GM12891 (cell line): ENCODE measurements around the gene EML4.

Experiments used
- PAX5 ChIP-seq: IDR thresholded peaks from 2 replicates; pipeline ENCODE4 v1.6.1; 2011; ENCODE audit warnings: low read length, moderate library complexity, mild to moderate bottlenecking; ENCODE audit not compliant: insufficient read depth, severe bottlenecking
- POLR2A ChIP-seq: IDR thresholded peaks from 2 replicates; pipeline ENCODE4 v1.6.1; 2011; ENCODE audit warnings: low read depth, low read length, control low read depth
- POLR2AphosphoS5 ChIP-seq: IDR thresholded peaks from 2 replicates; pipeline ENCODE4 v1.6.1; 2011; ENCODE audit warnings: low read depth, low read length, control low read depth
- POU2F2 ChIP-seq: IDR thresholded peaks from 2 replicates; pipeline ENCODE4 v1.6.1; 2011; ENCODE audit warnings: low read depth, mild to moderate bottlenecking, control low read depth, low read length, moderate library complexity
- SPI1 ChIP-seq: IDR thresholded peaks from 2 replicates; pipeline ENCODE4 v1.6.1; 2011; ENCODE audit warnings: low read depth, low read length, control low read depth
- TAF1 ChIP-seq: IDR thresholded peaks from 2 replicates; pipeline ENCODE4 v1.6.1; 2011; ENCODE audit warnings: low read depth, low read length, control low read depth

DNA sequence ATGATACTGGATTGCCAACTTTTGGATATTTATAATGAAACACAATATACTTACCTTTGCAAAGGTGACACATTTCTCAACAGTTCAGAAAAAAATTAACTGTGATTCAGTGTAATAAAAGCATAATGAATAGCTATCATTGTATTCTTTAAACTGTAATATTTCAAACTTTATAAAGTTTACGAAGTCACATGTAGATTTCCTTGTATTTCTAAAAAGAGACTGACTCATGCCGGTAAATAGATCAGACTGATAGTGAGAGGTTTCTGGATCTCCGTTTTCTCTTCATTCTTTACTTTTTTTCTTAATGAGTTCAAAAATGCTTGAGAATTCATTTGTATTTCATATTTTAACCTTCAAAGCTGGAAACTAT lies 70.1 kb downstream of the EML4 start:
- TF ChIP-seq PAX5 (no peak), TAF1 (no peak), POLR2AphosphoS5 (no peak), POLR2A (no peak), SPI1 (no peak), POU2F2 (no peak)
